ENCODE data around the gene CDC42EP4.

DNA sequence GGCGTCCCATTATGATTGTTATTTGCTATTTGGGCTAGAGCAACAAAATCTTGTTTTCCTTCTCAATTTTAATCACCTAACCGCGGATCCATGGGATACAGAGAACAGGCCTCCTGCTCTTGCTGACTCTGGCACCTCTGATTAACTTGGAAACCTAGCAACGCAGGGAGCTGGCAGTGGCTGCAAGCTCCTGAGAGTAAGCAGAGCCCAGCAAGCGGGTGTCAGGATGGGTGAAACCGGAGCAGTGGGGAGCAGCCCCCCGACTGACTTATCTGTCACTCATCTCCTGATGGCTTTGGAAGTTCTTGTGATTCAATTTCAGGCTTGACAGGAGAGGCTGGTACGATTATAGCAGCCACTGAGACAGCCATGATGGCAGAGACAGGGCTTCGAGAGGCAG lies 45.5 kb upstream of the CDC42EP4 start:
- TF ChIP-seq, protein P1, sequence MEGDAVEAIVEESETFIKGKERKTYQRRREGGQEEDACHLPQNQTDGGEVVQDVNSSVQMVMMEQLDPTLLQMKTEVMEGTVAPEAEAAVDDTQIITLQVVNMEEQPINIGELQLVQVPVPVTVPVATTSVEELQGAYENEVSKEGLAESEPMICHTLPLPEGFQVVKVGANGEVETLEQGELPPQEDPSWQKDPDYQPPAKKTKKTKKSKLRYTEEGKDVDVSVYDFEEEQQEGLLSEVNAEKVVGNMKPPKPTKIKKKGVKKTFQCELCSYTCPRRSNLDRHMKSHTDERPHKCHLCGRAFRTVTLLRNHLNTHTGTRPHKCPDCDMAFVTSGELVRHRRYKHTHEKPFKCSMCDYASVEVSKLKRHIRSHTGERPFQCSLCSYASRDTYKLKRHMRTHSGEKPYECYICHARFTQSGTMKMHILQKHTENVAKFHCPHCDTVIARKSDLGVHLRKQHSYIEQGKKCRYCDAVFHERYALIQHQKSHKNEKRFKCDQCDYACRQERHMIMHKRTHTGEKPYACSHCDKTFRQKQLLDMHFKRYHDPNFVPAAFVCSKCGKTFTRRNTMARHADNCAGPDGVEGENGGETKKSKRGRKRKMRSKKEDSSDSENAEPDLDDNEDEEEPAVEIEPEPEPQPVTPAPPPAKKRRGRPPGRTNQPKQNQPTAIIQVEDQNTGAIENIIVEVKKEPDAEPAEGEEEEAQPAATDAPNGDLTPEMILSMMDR (conservative IDR thresholded peaks at IDR 0.05; ENCODE audit: low read length): no peak
- no peak for TF ChIP-seq EZH2phosphoT487 (IDR thresholded peaks at IDR 0.05; ENCODE audit: borderline replicate concordance, low read depth, low read length)
